Activated naive CD4-positive, alpha-beta T cell (primary cell): ENCODE results near the gene RNF123.

Source experiments
- DNase-seq, 4 experiments: peaks; one replicate each; lab custom pipeline; 2025; lab: John Stamatoyannopoulos, UW

The RNF123 gene

GRCh38 chr3:49750056-49750455 lies 60.7 kb downstream of the RNF123 start:
- DNase-seq, result no peak

DNA sequence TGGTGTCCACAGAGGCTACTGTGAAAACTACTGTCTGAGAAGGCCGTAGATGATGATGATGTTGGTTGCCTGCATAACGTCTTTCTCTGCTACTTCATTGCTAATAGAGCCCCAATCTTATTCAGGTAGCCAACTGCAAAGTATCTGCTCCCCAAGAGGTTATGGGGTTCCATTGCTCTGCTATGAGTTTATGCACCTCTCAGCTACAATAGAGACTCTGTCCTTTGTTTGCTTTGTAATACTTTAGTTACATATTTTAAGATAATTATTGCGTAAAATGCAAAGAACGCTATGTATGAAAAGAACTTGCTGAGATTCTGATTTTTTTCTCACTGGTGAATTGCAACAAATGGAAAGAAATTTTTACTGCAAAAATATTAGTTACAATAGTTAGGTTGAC lies 62.1 kb downstream of the RNF123 start:
- no peak for DNase-seq

GRCh38 chr3:49754536-49754935 lies 65.2 kb downstream of the RNF123 start:
- no peak for DNase-seq

DNA sequence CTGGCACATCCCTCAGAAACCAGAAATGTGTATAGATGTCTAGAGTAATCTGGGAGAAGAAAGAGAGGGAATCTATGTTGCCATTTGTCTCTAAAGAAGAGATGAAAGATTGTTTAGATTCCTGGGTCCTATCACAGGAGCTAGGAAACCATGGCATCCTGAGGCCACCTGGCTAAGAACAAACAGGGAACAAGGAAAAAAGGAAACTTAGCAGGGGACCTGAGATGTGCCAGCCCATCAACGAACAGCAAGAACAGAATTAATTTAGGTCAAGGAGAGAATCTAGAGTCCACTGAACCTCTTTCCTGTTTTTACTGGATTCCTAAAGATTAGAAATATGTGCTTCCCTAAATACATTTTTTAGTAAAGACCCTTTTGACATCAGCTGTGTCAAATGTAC lies 66.7 kb downstream of the RNF123 start:
- DNase-seq, result no peak

DNA sequence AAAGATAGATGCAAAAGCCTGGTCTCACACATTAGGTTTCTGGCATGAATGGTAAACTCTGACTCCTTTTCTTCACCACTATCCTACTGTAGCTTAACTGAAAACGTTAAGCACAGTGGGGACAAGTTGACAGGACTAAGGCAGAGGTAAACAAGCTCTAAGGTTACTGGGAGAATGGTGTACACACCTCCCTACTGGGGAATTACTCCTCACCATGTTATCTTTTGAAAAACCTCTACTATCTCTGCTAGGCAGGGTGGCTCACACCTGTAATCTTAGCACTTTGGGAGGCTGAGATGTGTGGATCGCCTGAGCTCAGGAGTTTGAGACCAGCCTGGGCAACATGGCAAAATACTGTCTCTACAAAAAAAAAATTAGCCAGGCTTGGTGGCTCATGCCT lies 67.8 kb downstream of the RNF123 start:
- no peak for DNase-seq

DNA sequence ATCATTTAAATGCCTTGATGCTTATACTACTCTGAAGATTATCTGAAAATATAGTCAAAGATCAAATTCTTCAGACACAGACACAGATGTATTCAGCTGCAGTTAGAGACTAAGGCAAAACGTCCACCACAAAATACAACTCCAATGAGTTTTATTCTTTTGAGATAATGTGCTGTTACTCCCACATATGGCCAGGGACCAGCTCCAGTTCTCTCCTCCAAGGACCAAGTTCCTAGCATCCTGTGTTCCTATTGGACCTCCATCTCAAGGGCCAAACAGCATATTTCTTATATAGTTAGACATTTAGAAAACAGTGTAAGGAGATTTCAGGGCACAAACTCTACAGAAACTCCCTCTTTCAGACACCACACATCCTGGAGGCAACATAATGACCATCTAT lies 69.9 kb downstream of the RNF123 start:
- no peak for DNase-seq

DNA sequence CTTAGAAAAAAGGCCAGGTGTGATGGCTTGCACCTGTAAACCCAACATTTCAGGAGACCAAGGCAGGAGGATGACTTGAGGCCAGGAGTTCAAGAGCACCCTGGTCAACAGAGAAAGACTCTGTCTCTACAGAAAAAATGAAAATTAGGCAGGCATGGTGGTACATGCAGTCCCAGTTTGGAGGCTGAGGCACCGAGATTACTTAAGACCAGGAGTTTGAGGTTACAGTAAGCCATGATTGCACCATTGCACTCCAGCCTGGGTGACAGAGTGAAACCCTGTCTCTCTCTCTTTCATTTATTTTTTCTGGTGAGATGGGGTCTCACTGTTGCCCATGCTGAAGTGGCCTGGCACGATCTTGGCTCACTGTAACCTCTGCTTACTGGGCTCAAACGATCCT lies 72.3 kb downstream of the RNF123 start:
- no peak for DNase-seq

GRCh38 chr3:49763981-49764380 lies 74.6 kb downstream of the RNF123 start:
- DNase-seq, result no peak

DNA sequence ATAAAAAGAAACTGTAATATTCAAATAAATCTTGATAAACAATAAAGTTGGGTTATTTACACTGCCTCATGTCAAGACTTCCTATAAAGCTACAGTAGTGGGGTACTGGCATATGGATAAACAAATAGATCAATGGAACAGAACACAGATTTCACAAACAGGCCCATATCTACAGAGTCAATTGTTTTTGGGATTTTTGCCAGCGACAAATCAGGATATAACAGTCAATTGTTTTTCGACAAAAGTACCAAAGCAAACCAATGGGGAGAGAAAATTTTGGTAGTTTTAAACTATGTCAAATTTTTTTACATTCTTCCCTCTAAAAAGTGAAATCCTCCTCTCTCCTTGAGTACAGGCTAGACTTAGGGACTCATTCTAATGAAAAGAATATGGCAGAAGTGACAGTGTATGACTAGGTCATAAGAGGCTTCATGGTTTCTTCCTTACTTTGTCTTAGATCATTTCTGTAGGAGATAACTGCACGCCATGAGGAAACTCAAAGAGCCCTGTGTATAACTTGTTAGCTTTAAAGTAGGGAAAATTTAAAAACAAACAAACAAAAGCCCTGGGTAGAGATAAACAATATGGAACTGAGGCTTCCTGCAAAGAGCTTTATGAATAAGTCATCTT lies 80.0 kb downstream of the RNF123 start:
- no peak for DNase-seq

- no peak for DNase-seq
These were observed 80.6 kb downstream of the RNF123 start for GRCh38 chr3:49769926-49770325.
